PFSK-1 (cell line): Measurements from ENCODE around the gene ACAD11. TPM values are rescaled to one million over a fixed set of nuclear protein-coding genes. Genes with fewer than 3 reads are reported as not detected.
A peak's percentile ranks its signal among the peaks of the same experiment; 100 is the strongest.

Experiments used
- FOXP2 ChIP-seq: optimal IDR thresholded peaks from 2 replicates; pipeline ENCODE3; 2011; ENCODE audit warnings: borderline replicate concordance, control low read depth, inconsistent platforms; ENCODE audit not compliant: insufficient read depth; ENCODE audit errors: extremely low read length, extremely low read depth
- POLR2AphosphoS5 ChIP-seq: IDR thresholded peaks from 2 replicates; pipeline ENCODE4 v1.6.1; 2012; ENCODE audit warnings: low read depth, mild to moderate bottlenecking, control low read depth, low read length, moderate library complexity
- REST ChIP-seq, 2 experiments: IDR thresholded peaks; 2 replicates each; pipeline versions ENCODE4 v1.6.1 to v1.8.0; 2011 to 2012; ENCODE audit warnings: low read depth in 2 of 2, low read length in 2 of 2, control low read depth in 1 of 2, inconsistent platforms in 1 of 2, mild to moderate bottlenecking in 1 of 2, moderate library complexity in 1 of 2; ENCODE audit not compliant: insufficient read depth in 1 of 2
- SIN3A ChIP-seq: IDR thresholded peaks from 2 replicates; pipeline ENCODE4 v1.6.1; 2012; ENCODE audit warnings: mild to moderate bottlenecking, low read length, moderate library complexity, borderline replicate concordance; ENCODE audit not compliant: insufficient read depth
- TAF1 ChIP-seq: IDR thresholded peaks from 2 replicates; pipeline ENCODE4 v1.6.1; 2012; ENCODE audit warnings: low read length, control low read depth, borderline replicate concordance; ENCODE audit not compliant: insufficient read depth
- polyA plus RNA-seq: library from polyadenylated mRNA; unstranded; fragments of >200 nt; gene quantifications from one replicate; pipeline ENCODE4 v1.2.1, GENCODE V29; 2012; ENCODE audit warnings: low read depth, missing spikeins; ENCODE audit not compliant: insufficient read length

The ACAD11 gene, protein sequence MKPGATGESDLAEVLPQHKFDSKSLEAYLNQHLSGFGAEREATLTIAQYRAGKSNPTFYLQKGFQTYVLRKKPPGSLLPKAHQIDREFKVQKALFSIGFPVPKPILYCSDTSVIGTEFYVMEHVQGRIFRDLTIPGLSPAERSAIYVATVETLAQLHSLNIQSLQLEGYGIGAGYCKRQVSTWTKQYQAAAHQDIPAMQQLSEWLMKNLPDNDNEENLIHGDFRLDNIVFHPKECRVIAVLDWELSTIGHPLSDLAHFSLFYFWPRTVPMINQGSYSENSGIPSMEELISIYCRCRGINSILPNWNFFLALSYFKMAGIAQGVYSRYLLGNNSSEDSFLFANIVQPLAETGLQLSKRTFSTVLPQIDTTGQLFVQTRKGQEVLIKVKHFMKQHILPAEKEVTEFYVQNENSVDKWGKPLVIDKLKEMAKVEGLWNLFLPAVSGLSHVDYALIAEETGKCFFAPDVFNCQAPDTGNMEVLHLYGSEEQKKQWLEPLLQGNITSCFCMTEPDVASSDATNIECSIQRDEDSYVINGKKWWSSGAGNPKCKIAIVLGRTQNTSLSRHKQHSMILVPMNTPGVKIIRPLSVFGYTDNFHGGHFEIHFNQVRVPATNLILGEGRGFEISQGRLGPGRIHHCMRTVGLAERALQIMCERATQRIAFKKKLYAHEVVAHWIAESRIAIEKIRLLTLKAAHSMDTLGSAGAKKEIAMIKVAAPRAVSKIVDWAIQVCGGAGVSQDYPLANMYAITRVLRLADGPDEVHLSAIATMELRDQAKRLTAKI
- polyA plus RNA-seq = 9.6 TPM

DNA sequence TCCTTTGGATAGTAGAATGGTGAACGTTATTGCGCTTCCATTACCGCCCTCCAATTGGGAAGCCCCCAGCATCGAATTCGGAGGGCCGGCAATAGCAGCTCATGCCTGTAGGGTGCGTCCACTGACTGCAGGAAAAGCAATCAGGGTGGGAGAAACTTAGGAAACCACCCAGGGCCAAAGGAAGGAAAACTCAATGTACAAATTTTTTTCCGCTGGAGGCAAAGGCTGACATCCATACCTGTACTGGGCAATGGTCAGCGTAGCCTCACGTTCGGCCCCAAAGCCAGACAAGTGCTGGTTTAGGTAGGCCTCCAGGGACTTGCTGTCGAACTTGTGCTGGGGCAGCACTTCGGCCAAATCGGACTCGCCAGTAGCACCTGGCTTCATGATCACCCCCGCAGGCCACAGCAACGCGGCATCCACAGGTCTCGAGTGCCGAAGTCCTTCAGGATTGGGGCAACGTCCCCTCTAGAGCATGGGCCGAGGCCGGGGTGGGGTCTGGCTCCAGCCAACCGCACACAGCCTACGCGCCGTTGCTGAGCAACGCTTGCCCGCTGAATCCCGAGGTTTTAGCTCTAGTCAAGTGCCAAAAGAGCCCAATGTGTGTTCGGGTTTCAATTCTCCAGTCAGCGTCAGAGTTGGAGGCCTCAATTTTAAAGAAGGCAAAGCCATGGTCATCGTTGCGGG is at the start of gene ACAD11:
Gene ACAD11 (minus strand): TSS at position 445 of the 687 bp plus-strand sequence. CDS start 58 bp downstream, at position 387.
- TF ChIP-seq FOXP2 = peak; percentile 18
- no peak for TF ChIP-seq POLR2AphosphoS5

GRCh38 chr3:132703733-132704132 is 44.1 kb upstream of the ACAD11 start:
- TF ChIP-seq REST (IDR thresholded peaks at IDR 0.05; ENCODE audit: insufficient read depth in 1 of 2, low read depth in 2 of 2, low read length in 2 of 2) (no peak), SIN3A (no peak), POLR2AphosphoS5 (no peak), TAF1 (no peak), FOXP2 (no peak)

- TF ChIP-seq POLR2AphosphoS5 (no peak), TAF1 (no peak), REST (IDR thresholded peaks at IDR 0.05; ENCODE audit: insufficient read depth in 1 of 2, low read depth in 2 of 2, low read length in 2 of 2) (no peak), FOXP2 (no peak), SIN3A (no peak)
Observed at GRCh38 chr3:132695422-132695821, 35.8 kb upstream of the ACAD11 start.

DNA sequence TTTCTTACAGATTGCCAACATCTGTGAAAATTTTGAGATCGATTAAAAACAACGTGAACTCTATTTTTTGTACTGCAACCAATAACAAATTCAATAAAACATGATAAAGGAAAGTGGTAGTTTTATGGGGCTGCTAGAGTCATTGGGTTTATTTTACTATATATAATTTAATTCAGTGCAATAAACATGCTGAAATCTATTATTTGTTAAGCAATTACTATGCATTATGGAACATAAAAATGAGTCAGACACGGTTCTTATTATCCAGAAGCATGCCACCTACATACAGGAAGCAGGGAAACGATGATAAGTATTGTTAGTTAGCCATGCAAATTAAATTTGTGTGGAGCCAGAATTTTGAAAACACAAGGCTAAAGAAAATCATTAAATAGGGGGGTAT is 35.4 kb upstream of the ACAD11 start:
- TF ChIP-seq SIN3A (no peak), REST (IDR thresholded peaks at IDR 0.05; ENCODE audit: insufficient read depth in 1 of 2, low read depth in 2 of 2, low read length in 2 of 2) (no peak), TAF1 (no peak), FOXP2 (no peak), POLR2AphosphoS5 (no peak)

GRCh38 chr3:132690040-132690439 is 30.4 kb upstream of the ACAD11 start:
- no peak for TF ChIP-seq TAF1
- no peak for TF ChIP-seq SIN3A
- TF ChIP-seq FOXP2 = no peak
- no peak for TF ChIP-seq POLR2AphosphoS5
- TF ChIP-seq REST (IDR thresholded peaks at IDR 0.05; ENCODE audit: insufficient read depth in 1 of 2, low read depth in 2 of 2, low read length in 2 of 2) = no peak
